Left ventricle myocardium inferior (tissue), 1 donor: ENCODE results near the gene GNPTG. TPM values are rescaled to one million over a fixed set of nuclear protein-coding genes. Genes with fewer than 3 reads are reported as not detected.

Source experiments
- DNase-seq: peaks from one replicate; pipeline ENCODE4 v3.0.0-alpha.2; 2020
- H3K27ac ChIP-seq: fragments of 200-600 bp; replicated peaks from 2 replicates; pipeline ENCODE4 v1.8.0; 2021
- H3K27me3 ChIP-seq: fragments of 200-600 bp; 2 replicates; pipeline ENCODE4 v1.8.0; 2021; ENCODE audit warnings: low read depth
- H3K36me3 ChIP-seq: fragments of 200-600 bp; 2 replicates; pipeline ENCODE4 v1.8.0; 2021
- H3K4me1 ChIP-seq: fragments of 200-600 bp; 2 replicates; pipeline ENCODE4 v1.8.0; 2021
- H3K4me3 ChIP-seq: fragments of 200-600 bp; 2 replicates; pipeline ENCODE4 v1.8.0; 2021; ENCODE audit warnings: mild to moderate bottlenecking, moderate library complexity
- H3K9me3 ChIP-seq: fragments of 200-600 bp; replicated peaks from 2 replicates; pipeline ENCODE4 v1.8.0; 2021
- intact Hi-C: fragments of 100-400 bp; cut with micrococcal nuclease; formaldehyde crosslinking; loops from one replicate; pipeline ENCODE4 v1.11.0; 2022
- total RNA-seq: library from RNA; stranded (reverse); fragmentation: NEBNext Ultra II Directional; extraction: Animal tissue kit (Norgen Biotek cat#: 25700); gene quantifications from one replicate; pipeline ENCODE4 v1.2.1, GENCODE V29; 2021
- TF ChIP-seq, protein P1 (sequence below): fragments of 200-600 bp; IDR thresholded peaks from 2 replicates; pipeline ENCODE4 v1.8.0; 2021; ENCODE audit warnings: antibody characterized with exemption, mild to moderate bottlenecking, borderline replicate concordance
- donor health status: DM: no; HTN: yes; CAD: no; lungs with severe emphysema.

GNPTG gene
- total RNA-seq, 1 donor from 2014 or later: 31.8 TPM

DNA sequence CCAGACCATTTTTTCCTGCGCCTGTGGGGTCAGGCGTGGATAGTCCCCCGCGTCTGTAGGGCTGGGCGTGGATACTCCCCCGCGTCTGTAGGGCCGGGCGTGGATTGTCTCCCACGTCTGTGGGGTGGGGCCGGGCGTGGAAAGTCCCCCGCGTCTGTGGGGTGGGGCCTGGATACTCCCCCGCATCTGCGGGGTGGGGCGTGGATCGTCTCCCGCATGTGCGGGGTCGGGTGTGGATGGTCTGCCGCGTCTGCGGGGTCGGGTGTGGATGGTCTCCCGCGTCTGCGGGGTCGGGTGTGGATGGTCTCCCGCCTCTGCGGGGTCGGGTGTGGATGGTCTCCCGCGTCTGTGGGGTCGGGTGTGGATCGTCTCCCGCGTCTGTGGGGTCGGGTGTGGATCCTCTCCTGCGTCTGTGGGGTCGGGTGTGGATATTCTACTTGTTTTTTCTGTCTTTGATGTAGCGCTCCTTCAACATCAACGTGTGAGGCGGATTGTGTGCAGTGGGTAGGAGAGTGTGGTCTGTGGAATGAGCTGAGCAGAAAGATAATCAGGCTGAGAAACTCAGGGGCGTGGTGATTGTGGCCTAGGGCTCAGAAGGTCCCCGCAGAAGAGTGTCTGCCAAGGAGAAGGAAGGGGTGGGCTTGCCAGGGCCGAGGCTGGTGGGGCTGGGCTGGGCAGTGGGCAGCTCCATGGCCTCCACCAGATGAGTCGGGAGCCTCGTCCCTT lies 3.2 kb downstream of the GNPTG start:
- Histone ChIP-seq H3K4me1 (peaks cover 47% of the 10 kb centered on the region), H3K27me3 (no peaks in the 10 kb centered on the region), H3K36me3 (peaks cover 21% of the 10 kb centered on the region), H3K4me3 (no peak overlapping the region), H3K27ac (no peak overlapping the region), H3K9me3 (no peaks in the 10 kb centered on the region)
- DNase-seq: no peak
- TF ChIP-seq, protein P1, sequence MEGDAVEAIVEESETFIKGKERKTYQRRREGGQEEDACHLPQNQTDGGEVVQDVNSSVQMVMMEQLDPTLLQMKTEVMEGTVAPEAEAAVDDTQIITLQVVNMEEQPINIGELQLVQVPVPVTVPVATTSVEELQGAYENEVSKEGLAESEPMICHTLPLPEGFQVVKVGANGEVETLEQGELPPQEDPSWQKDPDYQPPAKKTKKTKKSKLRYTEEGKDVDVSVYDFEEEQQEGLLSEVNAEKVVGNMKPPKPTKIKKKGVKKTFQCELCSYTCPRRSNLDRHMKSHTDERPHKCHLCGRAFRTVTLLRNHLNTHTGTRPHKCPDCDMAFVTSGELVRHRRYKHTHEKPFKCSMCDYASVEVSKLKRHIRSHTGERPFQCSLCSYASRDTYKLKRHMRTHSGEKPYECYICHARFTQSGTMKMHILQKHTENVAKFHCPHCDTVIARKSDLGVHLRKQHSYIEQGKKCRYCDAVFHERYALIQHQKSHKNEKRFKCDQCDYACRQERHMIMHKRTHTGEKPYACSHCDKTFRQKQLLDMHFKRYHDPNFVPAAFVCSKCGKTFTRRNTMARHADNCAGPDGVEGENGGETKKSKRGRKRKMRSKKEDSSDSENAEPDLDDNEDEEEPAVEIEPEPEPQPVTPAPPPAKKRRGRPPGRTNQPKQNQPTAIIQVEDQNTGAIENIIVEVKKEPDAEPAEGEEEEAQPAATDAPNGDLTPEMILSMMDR: no peak
- intact Hi-C loops: no loop called here

DNA sequence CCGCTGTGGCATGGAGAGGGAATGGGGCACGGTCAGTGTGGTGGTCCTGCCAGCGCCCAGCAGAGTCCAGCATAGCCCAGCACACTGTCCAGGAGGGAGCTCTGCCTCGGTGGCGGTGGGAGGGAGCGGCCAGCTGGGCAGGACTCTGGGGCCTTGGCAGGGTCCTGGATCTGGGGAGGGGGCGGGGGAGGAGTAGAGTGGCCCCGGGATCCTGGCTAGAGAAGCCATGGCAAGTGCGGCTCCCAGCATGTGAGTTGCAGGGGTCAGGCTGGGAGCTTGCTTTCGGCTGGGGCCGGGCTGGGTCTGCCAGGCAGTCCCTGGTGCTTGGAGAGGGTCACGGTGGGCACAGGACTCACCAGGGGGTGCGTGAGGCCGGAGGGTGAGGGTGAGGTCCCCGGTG lies 3.9 kb downstream of the GNPTG start:
- no peak overlapping the region for H3K27ac ChIP-seq
- TF ChIP-seq, protein P1: no peak
- no peaks in the 10 kb centered on the region for H3K27me3 ChIP-seq
- no peak overlapping the region for H3K4me3 ChIP-seq
- intact Hi-C loops: no loop called here
- peaks cover 20% of the 10 kb centered on the region for H3K36me3 ChIP-seq
- no peaks in the 10 kb centered on the region for H3K9me3 ChIP-seq
- peaks cover 41% of the 10 kb centered on the region for H3K4me1 ChIP-seq
- no peak for DNase-seq

DNA sequence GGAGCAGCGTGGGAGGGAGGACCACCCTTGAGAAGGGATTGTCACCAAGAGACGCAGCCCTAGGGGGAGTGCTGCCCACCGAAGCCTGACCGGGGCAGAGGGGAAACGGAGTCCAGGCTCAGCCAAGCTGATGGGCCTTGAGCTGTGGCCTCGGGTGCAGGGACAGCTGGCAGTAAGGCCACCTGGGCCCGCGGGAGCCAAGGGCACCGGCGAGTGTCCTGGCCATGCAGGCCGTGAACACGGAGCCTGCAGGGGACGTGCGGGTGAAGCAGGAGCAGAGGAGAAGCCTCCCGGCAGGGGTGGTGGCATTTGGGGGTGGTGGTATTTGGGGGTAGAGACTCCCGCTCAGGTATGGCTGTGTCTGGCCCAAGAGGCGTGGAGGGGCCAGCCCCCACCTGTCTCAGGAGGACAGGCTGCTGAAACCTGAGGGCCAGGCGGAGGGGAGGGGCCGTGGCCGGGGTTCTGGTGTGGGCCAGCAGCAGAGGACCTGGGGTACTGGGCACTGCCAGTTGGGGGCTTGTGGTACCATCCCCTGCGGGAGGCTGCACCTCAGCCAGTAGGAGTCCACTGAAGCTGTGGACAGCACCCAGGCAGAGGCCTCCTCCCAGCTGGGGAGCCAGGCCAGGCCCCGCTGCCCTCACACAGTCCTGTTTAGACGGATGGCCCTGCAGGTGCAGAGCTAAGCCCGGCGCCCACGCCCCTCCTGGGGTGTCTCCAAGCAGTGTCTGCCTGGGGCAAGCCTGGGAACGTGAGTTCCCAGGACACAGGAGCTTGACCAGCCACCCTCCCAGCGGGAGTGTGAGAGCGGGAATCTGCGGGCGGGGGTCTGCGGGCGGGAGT lies 4.5 kb downstream of the GNPTG start:
- intact Hi-C loops: no loop called here
- peaks cover 34% of the 10 kb centered on the region for H3K4me1 ChIP-seq
- TF ChIP-seq, protein P1: no peak
- no peaks in the 10 kb centered on the region for H3K9me3 ChIP-seq
- peaks cover 26% of the 10 kb centered on the region for H3K36me3 ChIP-seq
- no peak overlapping the region for H3K4me3 ChIP-seq
- no peak overlapping the region for H3K27ac ChIP-seq
- DNase-seq: no peak
- no peaks in the 10 kb centered on the region for H3K27me3 ChIP-seq

DNA sequence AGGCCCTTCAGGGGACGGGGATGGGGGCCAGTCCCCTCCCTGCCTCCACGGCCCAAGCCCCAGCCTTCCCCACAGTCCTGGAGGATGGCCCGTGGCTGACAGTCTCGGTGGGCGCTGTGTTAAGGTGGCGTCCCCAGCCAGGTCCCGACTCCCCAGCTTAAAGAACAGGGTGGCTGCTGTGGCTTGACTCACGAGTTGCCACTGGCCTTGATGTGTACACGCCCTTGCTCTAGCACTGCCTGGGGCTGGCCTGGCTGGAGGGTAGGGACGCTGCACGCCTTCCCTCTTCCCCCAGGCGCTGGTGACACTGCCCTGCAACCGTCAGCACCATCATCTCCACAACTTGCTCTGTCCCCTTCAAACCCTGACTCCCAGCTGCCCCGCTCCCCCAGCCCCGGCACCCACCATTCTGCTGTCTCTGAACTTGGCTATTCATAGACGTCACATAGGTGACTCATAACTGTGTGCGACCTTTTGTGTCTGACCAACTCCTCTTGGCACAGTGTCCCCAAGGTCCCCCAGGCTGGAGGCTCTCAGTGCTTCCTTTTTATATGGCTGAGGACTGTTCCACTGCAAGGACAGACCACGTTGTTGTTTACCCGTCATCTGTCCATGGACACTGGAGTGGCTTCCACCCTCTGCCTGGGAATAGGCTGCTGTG lies 6.3 kb downstream of the GNPTG start:
- Histone ChIP-seq H3K4me3 (no peak overlapping the region), H3K9me3 (no peaks in the 10 kb centered on the region), H3K27ac (no peak overlapping the region), H3K36me3 (peaks cover 43% of the 10 kb centered on the region), H3K27me3 (no peaks in the 10 kb centered on the region), H3K4me1 (peaks cover 18% of the 10 kb centered on the region)
- intact Hi-C loops: no loop called here
- DNase-seq: no peak
- TF ChIP-seq, protein P1: no peak

DNA sequence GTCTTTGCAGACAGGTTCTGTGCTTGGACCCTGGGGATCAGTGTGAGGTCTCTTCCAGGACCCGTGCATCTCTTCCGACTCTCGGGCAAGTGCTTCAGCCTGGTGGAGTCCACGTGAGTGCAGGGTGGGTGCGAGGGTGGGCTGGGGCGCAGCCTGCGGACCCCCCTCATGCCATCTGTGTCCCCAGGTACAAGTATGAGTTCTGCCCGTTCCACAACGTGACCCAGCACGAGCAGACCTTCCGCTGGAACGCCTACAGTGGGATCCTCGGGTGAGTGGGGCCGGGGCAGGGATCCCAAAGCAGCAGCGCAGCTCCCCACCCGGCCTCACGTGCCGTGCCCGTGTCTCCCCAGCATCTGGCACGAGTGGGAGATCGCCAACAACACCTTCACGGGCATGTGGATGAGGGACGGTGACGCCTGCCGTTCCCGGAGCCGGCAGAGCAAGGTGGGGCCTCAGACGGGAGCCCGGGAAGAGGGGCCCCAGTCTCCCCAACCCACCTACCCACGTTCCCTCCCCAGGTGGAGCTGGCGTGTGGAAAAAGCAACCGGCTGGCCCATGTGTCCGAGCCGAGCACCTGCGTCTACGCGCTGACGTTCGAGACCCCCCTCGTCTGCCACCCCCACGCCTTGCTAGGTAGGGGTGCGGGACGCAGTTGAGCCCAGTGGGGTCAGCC lies 10.1 kb downstream of the GNPTG start:
- TF ChIP-seq, protein P1: no peak
- Histone ChIP-seq H3K9me3 (no peaks in the 10 kb centered on the region), H3K27me3 (no peaks in the 10 kb centered on the region), H3K4me3 (no peak overlapping the region), H3K27ac (no peak overlapping the region), H3K36me3 (peaks cover 76% of the 10 kb centered on the region), H3K4me1 (no peaks in the 10 kb centered on the region)
- intact Hi-C loops: no loop called here
- DNase-seq: no peak
